CD14-positive monocyte (primary cell): ENCODE measurements around the gene RNF223. TPM values are rescaled to one million over a fixed set of nuclear protein-coding genes. Genes with fewer than 3 reads are reported as not detected.

ENCODE experiments used
- DNase-seq, 3 donors: peaks; one replicate each; pipeline ENCODE4 v3.0.0-alpha.2; 2011 to 2022
- H2AFZ ChIP-seq: 2 replicates; pipeline ENCODE4 v1.6.0; 2012; ENCODE audit warnings: mild to moderate bottlenecking, low read depth, low read length, inconsistent platforms; ENCODE audit not compliant: insufficient read depth, poor library complexity, severe bottlenecking
- H3K27ac ChIP-seq, 2 donors: 1 replicate in 1 of 2; 2 replicates in 1 of 2; pipeline ENCODE4 v1.5.1; 2012 to 2013; ENCODE audit warnings: low read length in 2 of 2, control low read depth in 1 of 2, inconsistent platforms in 1 of 2, low read depth in 1 of 2, mild to moderate bottlenecking in 1 of 2
- H3K27me3 ChIP-seq, 2 donors: one replicate each; pipeline versions ENCODE4 v1.6.0 to v1.6.1; 2011 to 2013; ENCODE audit warnings: low read length in 2 of 2; ENCODE audit not compliant: control insufficient read depth in 2 of 2, insufficient read depth in 2 of 2
- H3K36me3 ChIP-seq, 2 donors: replicated peaks in 1 of 2; 1 replicate in 1 of 2; 2 replicates in 1 of 2; pipeline versions ENCODE4 v1.5.1 to v1.6.1; 2012 to 2013; ENCODE audit warnings: low read length in 2 of 2, control low read depth in 1 of 2, inconsistent platforms in 1 of 2, mild to moderate bottlenecking in 1 of 2; ENCODE audit not compliant: insufficient read depth in 2 of 2, control insufficient read depth in 1 of 2
- H3K4me1 ChIP-seq, 2 donors: 1 replicate in 1 of 2; 2 replicates in 1 of 2; pipeline versions ENCODE4 v1.5.1 to v1.6.1; 2012 to 2013; ENCODE audit warnings: low read length in 2 of 2, control low read depth in 1 of 2, inconsistent platforms in 1 of 2, mild to moderate bottlenecking in 1 of 2, moderate library complexity in 1 of 2; ENCODE audit not compliant: insufficient read depth in 2 of 2, control insufficient read depth in 1 of 2
- H3K4me2 ChIP-seq: replicated peaks from 2 replicates; pipeline ENCODE3; 2012; ENCODE audit warnings: low read length, moderate library complexity, mild to moderate bottlenecking; ENCODE audit not compliant: poor library complexity, severe bottlenecking; ENCODE audit errors: extremely low read depth
- H3K4me3 ChIP-seq, 3 experiments: fragments of 200-600 bp in 1 of 3; sonication (generic) in 1 of 3; replicated peaks in 1 of 3; 1 replicate in 2 of 3; 2 replicates in 1 of 3; pipeline ENCODE4 v1.5.1; 2011 to 2013; ENCODE audit warnings: low read length in 3 of 3, mild to moderate bottlenecking in 3 of 3, control low read depth in 2 of 3, low read depth in 2 of 3, inconsistent platforms in 1 of 3, moderate library complexity in 1 of 3
- H3K79me2 ChIP-seq: 2 replicates; pipeline ENCODE4 v1.6.0; 2012; ENCODE audit warnings: mild to moderate bottlenecking, control low read depth, inconsistent platforms, low read length, moderate library complexity; ENCODE audit not compliant: insufficient read depth
- H3K9ac ChIP-seq: 2 replicates; pipeline ENCODE4 v1.6.0; 2017; ENCODE audit warnings: low read length, mild to moderate bottlenecking; ENCODE audit not compliant: insufficient read depth, poor library complexity, severe bottlenecking
- H3K9me3 ChIP-seq, 2 donors: replicated peaks in 1 of 2; 1 replicate in 1 of 2; 2 replicates in 1 of 2; pipeline versions ENCODE4 v1.5.1 to v1.6.1; 2012 to 2013; ENCODE audit warnings: low read length in 2 of 2, control low read depth in 1 of 2; ENCODE audit not compliant: control insufficient read depth in 1 of 2, insufficient read depth in 1 of 2
- H4K20me1 ChIP-seq: 2 replicates; pipeline ENCODE4 v1.6.0; 2012; ENCODE audit warnings: mild to moderate bottlenecking, low read length, control low read depth, moderate library complexity; ENCODE audit not compliant: insufficient read depth
- H3K27ac Mint-ChIP-seq, 7 donors: one replicate each; pipeline ENCODE4 v1.8.0; 2020; ENCODE audit warnings: mild to moderate bottlenecking in 7 of 7, mixed read lengths in 7 of 7, moderate library complexity in 6 of 7, inconsistent platforms in 2 of 7
- H3K27me3 Mint-ChIP-seq, 3 donors: one replicate each; pipeline ENCODE4 v1.8.0; 2021 to 2022; ENCODE audit warnings: low read depth in 3 of 3, mild to moderate bottlenecking in 3 of 3, mixed read lengths in 3 of 3, moderate library complexity in 3 of 3, inconsistent platforms in 1 of 3
- H3K36me3 Mint-ChIP-seq, 2 donors: one replicate each; pipeline ENCODE4 v1.8.0; 2020; ENCODE audit warnings: mixed read lengths in 2 of 2, inconsistent platforms in 1 of 2, mild to moderate bottlenecking in 1 of 2
- H3K4me1 Mint-ChIP-seq: one replicate; pipeline ENCODE4 v1.8.0; 2020; ENCODE audit warnings: mild to moderate bottlenecking, mixed read lengths
- H3K4me3 Mint-ChIP-seq, 2 donors: one replicate each; pipeline ENCODE4 v1.8.0; 2020; ENCODE audit warnings: mild to moderate bottlenecking in 2 of 2, mixed read lengths in 2 of 2, moderate library complexity in 1 of 2
- H3K9me3 Mint-ChIP-seq, 7 donors: one replicate each; pipeline ENCODE4 v1.8.0; 2020 to 2022; ENCODE audit warnings: mixed read lengths in 7 of 7, mild to moderate bottlenecking in 6 of 7, moderate library complexity in 6 of 7, inconsistent platforms in 2 of 7
- WGBS: methylation state at CpG from one replicate; pipeline ENCODE4 v1.1.5; 2013; ENCODE audit warnings: missing lambda C conversion rate; ENCODE audit not compliant: insufficient coverage; 5-methylcytosine and 5-hydroxymethylcytosine counted together
- intact Hi-C, 2 donors: fragments of 100-400 bp; cut with micrococcal nuclease; formaldehyde crosslinking; loops; one replicate each; pipeline versions ENCODE4 v1.15.0 to v1.15.1; 2023
- polyA plus RNA-seq, 3 donors: library from polyadenylated mRNA; depleted of rRNA in 1 of 3; unstranded in 2 of 3; stranded (reverse) in 1 of 3; fragments of 300-500 nt in 2 of 3; fragments of >200 nt in 1 of 3; fragmentation: Illumina TruSeq in 2 of 3; gene quantifications; 1 replicate in 2 of 3; 2 replicates in 1 of 3; pipeline ENCODE4 v1.2.3, GENCODE V29; 2012 to 2021
- TF ChIP-seq, protein P1 (sequence below): fragments of 200-600 bp; IDR thresholded peaks from one replicate; pipeline ENCODE4 v1.8.0; 2022; ENCODE audit warnings: antibody characterized with exemption, mild to moderate bottlenecking

Gene RNF223
- polyA plus RNA-seq, 3 donors = not detected

DNA sequence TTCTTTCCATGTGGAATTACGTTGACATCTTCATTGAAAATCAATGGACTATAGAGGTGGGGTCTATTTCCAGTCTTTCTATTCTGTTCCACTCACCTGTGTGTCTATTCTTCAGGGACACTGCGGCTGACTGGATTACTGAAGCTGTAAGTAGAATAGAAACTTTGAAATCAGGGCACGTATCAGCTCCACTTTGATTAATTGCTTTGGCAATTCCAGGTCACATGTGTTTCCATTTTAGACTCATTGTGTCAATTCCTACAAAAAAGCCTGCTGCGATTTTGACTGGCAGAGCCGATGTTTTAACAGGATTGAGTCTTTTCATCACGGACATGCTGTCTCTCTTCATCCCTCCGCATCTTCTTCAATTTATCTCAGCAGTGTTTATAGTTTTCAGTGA, 20.9 kb upstream of the RNF223 start:
- Histone ChIP-seq H3K27me3 (peaks cover 0 to 3% of the 10 kb centered on the region in 2 donors), H3K79me2 (no peaks in the 10 kb centered on the region), H3K4me1 (no peaks in the 10 kb centered on the region), H3K27ac (no peak overlapping the region), H3K9ac (no peak overlapping the region), H4K20me1 (no peaks in the 10 kb centered on the region), H3K4me3 (no peak overlapping the region), H3K4me2 (no peak overlapping the region), H3K9me3 (peaks cover 0 to 3% of the 10 kb centered on the region in 2 donors), H3K36me3 (no peaks in the 10 kb centered on the region), H2AFZ (no peak overlapping the region)
- Mint-ChIP-seq H3K27me3 (peaks cover 0 to 4% (median 3%) of the 10 kb centered on the region in 3 donors), H3K4me3 (no peak overlapping the region), H3K4me1 (no peaks in the 10 kb centered on the region), H3K36me3 (no peaks in the 10 kb centered on the region), H3K27ac (no peak overlapping the region), H3K9me3 (peaks cover 2 to 10% (median 5%) of the 10 kb centered on the region in 7 donors)
- 85% methylated on average over 2 of the region's 7 CpGs for WGBS
- DNase-seq = no peak
- intact Hi-C loops = no loop called here
- TF ChIP-seq, protein P1, sequence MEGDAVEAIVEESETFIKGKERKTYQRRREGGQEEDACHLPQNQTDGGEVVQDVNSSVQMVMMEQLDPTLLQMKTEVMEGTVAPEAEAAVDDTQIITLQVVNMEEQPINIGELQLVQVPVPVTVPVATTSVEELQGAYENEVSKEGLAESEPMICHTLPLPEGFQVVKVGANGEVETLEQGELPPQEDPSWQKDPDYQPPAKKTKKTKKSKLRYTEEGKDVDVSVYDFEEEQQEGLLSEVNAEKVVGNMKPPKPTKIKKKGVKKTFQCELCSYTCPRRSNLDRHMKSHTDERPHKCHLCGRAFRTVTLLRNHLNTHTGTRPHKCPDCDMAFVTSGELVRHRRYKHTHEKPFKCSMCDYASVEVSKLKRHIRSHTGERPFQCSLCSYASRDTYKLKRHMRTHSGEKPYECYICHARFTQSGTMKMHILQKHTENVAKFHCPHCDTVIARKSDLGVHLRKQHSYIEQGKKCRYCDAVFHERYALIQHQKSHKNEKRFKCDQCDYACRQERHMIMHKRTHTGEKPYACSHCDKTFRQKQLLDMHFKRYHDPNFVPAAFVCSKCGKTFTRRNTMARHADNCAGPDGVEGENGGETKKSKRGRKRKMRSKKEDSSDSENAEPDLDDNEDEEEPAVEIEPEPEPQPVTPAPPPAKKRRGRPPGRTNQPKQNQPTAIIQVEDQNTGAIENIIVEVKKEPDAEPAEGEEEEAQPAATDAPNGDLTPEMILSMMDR = no peak

DNA sequence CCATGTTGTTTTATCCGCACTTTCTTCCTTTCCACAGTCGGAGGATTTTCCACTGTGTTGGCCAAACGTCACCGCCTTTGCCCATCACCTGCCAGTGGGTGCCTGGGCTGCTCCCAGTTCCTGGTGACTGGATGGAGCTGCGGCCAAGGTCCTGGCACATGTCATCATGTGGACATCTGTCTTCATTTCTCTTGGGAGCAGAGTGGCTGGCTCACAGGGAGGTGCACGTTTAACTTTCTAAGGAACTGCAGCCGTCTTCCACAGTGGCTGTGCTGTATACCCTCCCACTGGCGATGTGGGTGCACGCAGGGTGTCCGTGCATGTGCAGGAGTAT, 19.5 kb upstream of the RNF223 start:
- peaks cover 0 to 4% (median 0%) of the 10 kb centered on the region in 3 donors for H3K27me3 Mint-ChIP-seq
- intact Hi-C loops = no loop called here
- Histone ChIP-seq H4K20me1 (no peaks in the 10 kb centered on the region), H3K79me2 (no peaks in the 10 kb centered on the region), H3K9ac (no peak overlapping the region), H3K36me3 (no peaks in the 10 kb centered on the region), H3K27ac (no peak overlapping the region), H3K27me3 (no peaks in the 10 kb centered on the region), H3K4me2 (no peak overlapping the region), H3K9me3 (no peaks in the 10 kb centered on the region), H2AFZ (no peak overlapping the region), H3K4me3 (no peak overlapping the region), H3K4me1 (no peaks in the 10 kb centered on the region)
- H3K36me3 Mint-ChIP-seq = no peaks in the 10 kb centered on the region
- TF ChIP-seq, protein P1 = no peak
- no peak overlapping the region for H3K4me3 Mint-ChIP-seq
- no peaks in the 10 kb centered on the region for H3K4me1 Mint-ChIP-seq
- 93% methylated on average over 10 of the region's 10 CpGs for WGBS
- DNase-seq = no peak
- peaks cover 0 to 5% (median 2%) of the 10 kb centered on the region in 7 donors for H3K9me3 Mint-ChIP-seq
- H3K27ac Mint-ChIP-seq = no peak overlapping the region
